ENCODE data around the gene DENND4B.

DENND4B gene

GRCh38 chr1:153963850-153964331 lies 17.4 kb upstream of the DENND4B start:
- CTCF ChIA-PET = interaction anchor here (0.7 to 4.3 kb wide), 10 partner anchors 9 to 611 kb away, joined by 3 to 23 read pairs (median 4); partner anchors contain the start of genes DENND4B, JTB, RAB13 and RPS27
- TF ChIP-seq CTCF (IDR thresholded peaks at IDR 0.05; ENCODE audit: control extremely low read depth, extremely low read depth, low read depth, missing control alignments) = no peak
- no peak for DNase-seq (ENCODE audit: extremely low spot score)
- POLR2A ChIA-PET = interaction anchor here (1.5 to 2.1 kb wide), 4 partner anchors 11 to 27 kb away, joined by 4 to 14 read pairs (median 5); partner anchors contain the start of genes JTB and RPS27

- no peak for TF ChIP-seq CTCF (IDR thresholded peaks at IDR 0.05; ENCODE audit: control extremely low read depth, extremely low read depth, low read depth, missing control alignments)
- CTCF ChIA-PET = interaction anchor here (0.8 to 4.3 kb wide), 15 partner anchors 8 to 611 kb away, joined by 3 to 23 read pairs (median 4); partner anchors contain the start of genes DENND4B, JTB, RAB13 and RPS27
- DNase-seq (ENCODE audit: extremely low spot score) = peak; percentile 91
- POLR2A ChIA-PET = interaction anchor here (1.1 to 2.1 kb wide), 6 partner anchors 10 to 27 kb away, joined by 3 to 14 read pairs (median 4); partner anchors contain the start of genes DENND4B, JTB, RAB13 and RPS27
These were observed 16.7 kb upstream of the DENND4B start, which contains the start of gene SLC39A1 for GRCh38 chr1:153963030-153963849. Gene SLC39A1, minus strand, starts transcription at chr1:153963537. Its CDS starts 822 bp downstream, at chr1:153962715.

GRCh38 chr1:153962088-153963029 lies 15.8 kb upstream of the DENND4B start:
- DNase-seq (ENCODE audit: extremely low spot score) = no peak
- TF ChIP-seq CTCF (IDR thresholded peaks at IDR 0.05; ENCODE audit: control extremely low read depth, extremely low read depth, low read depth, missing control alignments) = no peak
- POLR2A ChIA-PET = interaction anchor here (1.1 to 2.1 kb wide), 6 partner anchors 9 to 28 kb away, joined by 3 to 14 read pairs (median 4); partner anchors contain the start of genes DENND4B, JTB, RAB13 and RPS27
- CTCF ChIA-PET = interaction anchor here (0.7 to 4.3 kb wide), 11 partner anchors 12 to 452 kb away, joined by 3 to 23 read pairs (median 4); partner anchors contain the start of genes DENND4B and RAB13

- no peak for TF ChIP-seq CTCF (IDR thresholded peaks at IDR 0.05; ENCODE audit: control extremely low read depth, extremely low read depth, low read depth, missing control alignments)
- ChIA-PET POLR2A (interaction anchor here (2.1 kb wide), 1 partner anchor 29 kb away, joined by 5 read pairs; the partner anchor contains the start of gene RPS27), CTCF (interaction anchor here (1.4 to 4.3 kb wide), 3 partner anchors 15 to 165 kb away, joined by 4 to 23 read pairs (median 8); partner anchors contain the start of gene DENND4B)
- no peak for DNase-seq (ENCODE audit: extremely low spot score)
These were observed 14.9 kb upstream of the DENND4B start for GRCh38 chr1:153961421-153961820.

GRCh38 chr1:153960206-153960605 lies 13.7 kb upstream of the DENND4B start:
- TF ChIP-seq CTCF (IDR thresholded peaks at IDR 0.05; ENCODE audit: control extremely low read depth, extremely low read depth, low read depth, missing control alignments) = no peak
- CTCF ChIA-PET = interaction anchor here (0.8 kb wide), 1 partner anchor 26 kb away, joined by 3 read pairs; the partner anchor contains the start of gene RAB13
- DNase-seq (ENCODE audit: extremely low spot score) = no peak
- POLR2A ChIA-PET = interaction anchor here (0.7 kb wide), 1 partner anchor 40 kb away, joined by 3 read pairs; no protein-coding TSS in a partner anchor

All from GM10248 (cell line).